Suprapubic skin (tissue), 4 donors: Measurements from ENCODE around the gene CTNND2. TPM values are rescaled to one million over a fixed set of nuclear protein-coding genes. Genes with fewer than 3 reads are reported as not detected.
A peak's percentile ranks its signal among the peaks of the same experiment; 100 is the strongest.

ENCODE experiments used
- DNase-seq, 2 donors: peaks; one replicate each; pipeline ENCODE4 v3.0.0-alpha.2; 2019; ENCODE audit warnings: low spot score in 2 of 2
- H3K27ac ChIP-seq: fragments of 200-600 bp; sonication (generic); one replicate; pipeline ENCODE4 v1.5.1; 2019
- H3K27me3 ChIP-seq: fragments of 200-600 bp; sonication (generic); one replicate; pipeline ENCODE4 v1.5.1; 2019
- H3K36me3 ChIP-seq: fragments of 200-600 bp; sonication (generic); one replicate; pipeline ENCODE4 v1.5.1; 2019
- H3K4me1 ChIP-seq: fragments of 200-600 bp; sonication (generic); one replicate; pipeline ENCODE4 v1.5.1; 2019
- H3K4me3 ChIP-seq: fragments of 200-600 bp; sonication (generic); one replicate; pipeline ENCODE4 v1.5.1; 2019; ENCODE audit warnings: mild to moderate bottlenecking
- H3K9me3 ChIP-seq: fragments of 200-600 bp; sonication (generic); one replicate; pipeline ENCODE4 v1.5.1; 2019
- CTCF ChIP-seq, 2 donors: fragments of 200-600 bp in 1 of 2; fragments of 450-650 bp in 1 of 2; sonication (generic) in 1 of 2; IDR thresholded peaks; one replicate each; pipeline ENCODE4 v1.5.1; 2016 to 2019; ENCODE audit warnings: antibody characterized with exemption in 2 of 2, mild to moderate bottlenecking in 1 of 2, moderate library complexity in 1 of 2
- EP300 ChIP-seq: sonication (generic); formaldehyde crosslinking; IDR thresholded peaks from one replicate; pipeline ENCODE4 v1.6.1; 2017; ENCODE audit warnings: antibody characterized with exemption
- POLR2A ChIP-seq, 2 donors: fragments of 450-650 bp; IDR thresholded peaks; one replicate each; pipeline ENCODE4 v1.6.1; 2017; ENCODE audit warnings: antibody characterized with exemption in 2 of 2, mild to moderate bottlenecking in 2 of 2, moderate library complexity in 2 of 2
- POLR2AphosphoS5 ChIP-seq, 3 donors: sonication (generic); formaldehyde crosslinking; IDR thresholded peaks; one replicate each; pipeline ENCODE4 v1.6.1; 2017; ENCODE audit warnings: antibody characterized with exemption in 3 of 3
- WGBS: methylation state at CpG from one replicate; pipeline ENCODE4 v1.1.5; 2018; 5-methylcytosine and 5-hydroxymethylcytosine counted together
- total RNA-seq, 4 donors: library from RNA; depleted of rRNA; stranded (reverse); fragments of >200 nt; gene quantifications; one replicate each; pipeline ENCODE4 v1.1.0, GENCODE V29; 2016

CTNND2 gene
- total RNA-seq, 4 donors from 2014 or later = 0.40 to 3.8 (median 2.2) TPM

DNA sequence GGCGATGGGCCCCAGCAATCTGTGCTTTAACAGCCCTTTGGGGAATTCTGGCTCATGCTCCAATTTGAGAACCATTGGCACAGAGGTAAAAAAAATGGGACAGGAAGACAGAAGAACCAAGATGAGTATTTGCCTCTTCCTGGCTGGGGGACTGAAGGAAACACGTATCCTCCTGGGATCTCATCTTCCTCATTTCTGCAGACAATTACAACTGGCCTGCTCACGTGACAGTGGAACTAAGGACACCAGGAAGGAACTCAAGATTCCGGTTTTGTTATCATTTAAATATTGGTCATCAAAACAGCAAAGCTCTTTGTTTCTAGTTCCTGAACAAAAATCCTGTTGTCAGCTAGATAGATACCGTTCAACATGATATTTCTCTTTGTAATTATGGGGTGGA lies 927.2 kb downstream of the CTNND2 start:
- no peak for TF ChIP-seq CTCF (IDR thresholded peaks at IDR 0.05)
- no peak for TF ChIP-seq EP300
- no peak for TF ChIP-seq POLR2AphosphoS5 (IDR thresholded peaks at IDR 0.05)
- TF ChIP-seq POLR2A (IDR thresholded peaks at IDR 0.05) = no peak
- Histone ChIP-seq H3K36me3 (no peaks in the 10 kb centered on the region), H3K4me3 (no peak overlapping the region), H3K27me3 (no peaks in the 10 kb centered on the region), H3K27ac (no peak overlapping the region), H3K9me3 (no peaks in the 10 kb centered on the region), H3K4me1 (no peaks in the 10 kb centered on the region)
- no peak for DNase-seq
- 75% methylated on average over 5 of the region's 5 CpGs for WGBS

DNA sequence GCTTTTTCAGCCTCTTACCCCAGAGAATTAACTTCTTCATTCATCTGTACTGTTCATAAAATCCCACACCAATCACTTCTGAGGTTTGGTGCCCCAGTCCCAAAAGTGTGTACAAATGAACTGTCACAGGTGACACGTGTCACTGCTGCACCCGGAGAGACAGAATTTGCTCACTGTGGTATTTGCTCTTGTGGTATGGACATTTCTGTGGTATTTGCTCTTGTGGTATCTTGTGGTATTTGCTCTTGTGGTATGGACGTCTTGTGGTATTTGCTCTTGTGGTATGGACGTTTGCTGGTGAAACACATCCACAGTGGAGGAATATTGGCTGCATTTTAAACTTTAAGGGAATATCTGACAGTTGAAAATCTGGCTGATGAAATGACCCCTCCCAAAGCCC lies 928.3 kb downstream of the CTNND2 start:
- WGBS = 71% methylated on average over 4 of the region's 4 CpGs
- TF ChIP-seq CTCF (IDR thresholded peaks at IDR 0.05) (no peak), EP300 (no peak), POLR2A (IDR thresholded peaks at IDR 0.05) (no peak), POLR2AphosphoS5 (IDR thresholded peaks at IDR 0.05) (no peak)
- DNase-seq = no peak
- H3K27ac ChIP-seq = no peak overlapping the region
- no peaks in the 10 kb centered on the region for H3K9me3 ChIP-seq
- no peak overlapping the region for H3K4me3 ChIP-seq
- no peaks in the 10 kb centered on the region for H3K36me3 ChIP-seq
- H3K4me1 ChIP-seq = no peaks in the 10 kb centered on the region
- H3K27me3 ChIP-seq = no peaks in the 10 kb centered on the region

- no peaks in the 10 kb centered on the region for H3K4me1 ChIP-seq
- no peak for DNase-seq
- H3K36me3 ChIP-seq = no peaks in the 10 kb centered on the region
- H3K4me3 ChIP-seq = no peak overlapping the region
- TF ChIP-seq EP300 (no peak), CTCF (IDR thresholded peaks at IDR 0.05) (no peak), POLR2A (IDR thresholded peaks at IDR 0.05) (no peak), POLR2AphosphoS5 (IDR thresholded peaks at IDR 0.05) (no peak)
- no peaks in the 10 kb centered on the region for H3K9me3 ChIP-seq
- no peaks in the 10 kb centered on the region for H3K27me3 ChIP-seq
- no peak overlapping the region for H3K27ac ChIP-seq
- WGBS = 82% methylated on average over 2 of the region's 2 CpGs
Measured at GRCh38 chr5:10974850-10975249, 929.4 kb downstream of the CTNND2 start.

- Histone ChIP-seq H3K27me3 (peaks cover 4% of the 10 kb centered on the region), H3K36me3 (no peaks in the 10 kb centered on the region), H3K4me3 (no peak overlapping the region), H3K27ac (no peak overlapping the region), H3K9me3 (no peaks in the 10 kb centered on the region), H3K4me1 (no peaks in the 10 kb centered on the region)
- no peak for TF ChIP-seq POLR2AphosphoS5 (IDR thresholded peaks at IDR 0.05)
- TF ChIP-seq EP300 = no peak
- TF ChIP-seq POLR2A (IDR thresholded peaks at IDR 0.05) = no peak
- TF ChIP-seq CTCF (IDR thresholded peaks at IDR 0.05) = no peak
- WGBS = 90% methylated on average over 14 of the region's 14 CpGs
- peak in 1 of 2 donors; percentile 70 for DNase-seq
Measured at GRCh38 chr5:10973316-10973715, 930.9 kb downstream of the CTNND2 start.

- Histone ChIP-seq H3K27me3 (peaks cover 4% of the 10 kb centered on the region), H3K4me3 (no peak overlapping the region), H3K27ac (no peak overlapping the region), H3K36me3 (no peaks in the 10 kb centered on the region), H3K9me3 (no peaks in the 10 kb centered on the region), H3K4me1 (no peaks in the 10 kb centered on the region)
- WGBS = 65% methylated on average over 8 of the region's 8 CpGs
- no peak for TF ChIP-seq EP300
- TF ChIP-seq POLR2AphosphoS5 (IDR thresholded peaks at IDR 0.05) = no peak
- no peak for TF ChIP-seq CTCF (IDR thresholded peaks at IDR 0.05)
- TF ChIP-seq POLR2A (IDR thresholded peaks at IDR 0.05) = no peak
- DNase-seq = no peak
Measured at GRCh38 chr5:10969684-10970180, 934.5 kb downstream of the CTNND2 start.
